Measurements from ENCODE around the gene NDOR1.

Gene NDOR1

GRCh38 chr9:137231372-137232039 is 26.0 kb downstream of the NDOR1 start:
- Histone ChIP-seq H3K27ac (ENCODE audit: low read depth, low read length) (no peak overlapping the region), H3K9ac (ENCODE audit: low read depth, low read length) (no peak overlapping the region), H3K4me1 (ENCODE audit: control insufficient read depth, insufficient read depth, low read length) (no peaks in the 10 kb centered on the region)

GRCh38 chr9:137232101-137232500 is 26.6 kb downstream of the NDOR1 start:
- no peak overlapping the region for H3K9ac ChIP-seq (ENCODE audit: low read depth, low read length)
- H3K4me1 ChIP-seq (ENCODE audit: control insufficient read depth, insufficient read depth, low read length) = no peaks in the 10 kb centered on the region
- H3K27me3 ChIP-seq (ENCODE audit: control insufficient read depth, insufficient read depth, low read length) = no peaks in the 10 kb centered on the region
- no peak overlapping the region for H3K27ac ChIP-seq (ENCODE audit: low read depth, low read length)
- no peaks in the 10 kb centered on the region for H3K9me3 ChIP-seq (ENCODE audit: control insufficient read depth, insufficient read depth, low read length)
- no peaks in the 10 kb centered on the region for H3K36me3 ChIP-seq (ENCODE audit: control insufficient read depth, insufficient read depth, low read length)
- no peak overlapping the region for H3K4me3 ChIP-seq (ENCODE audit: low read depth, low read length)

More at GRCh38 chr9:137231372-137232039, 26.0 kb downstream of the NDOR1 start:
- no peaks in the 10 kb centered on the region for H3K9me3 ChIP-seq (ENCODE audit: control insufficient read depth, insufficient read depth, low read length)
- no peak overlapping the region for H3K4me3 ChIP-seq (ENCODE audit: low read depth, low read length)
- H3K27me3 ChIP-seq (ENCODE audit: control insufficient read depth, insufficient read depth, low read length) = no peaks in the 10 kb centered on the region
- no peaks in the 10 kb centered on the region for H3K36me3 ChIP-seq (ENCODE audit: control insufficient read depth, insufficient read depth, low read length)

- H3K4me1 ChIP-seq (ENCODE audit: control insufficient read depth, insufficient read depth, low read length) = no peaks in the 10 kb centered on the region
- no peaks in the 10 kb centered on the region for H3K36me3 ChIP-seq (ENCODE audit: control insufficient read depth, insufficient read depth, low read length)
- no peaks in the 10 kb centered on the region for H3K27me3 ChIP-seq (ENCODE audit: control insufficient read depth, insufficient read depth, low read length)
- H3K27ac ChIP-seq (ENCODE audit: low read depth, low read length) = no peak overlapping the region
- H3K9me3 ChIP-seq (ENCODE audit: control insufficient read depth, insufficient read depth, low read length) = no peaks in the 10 kb centered on the region
- H3K9ac ChIP-seq (ENCODE audit: low read depth, low read length) = no peak overlapping the region
- H3K4me3 ChIP-seq (ENCODE audit: low read depth, low read length) = no peak overlapping the region
Observed at GRCh38 chr9:137232510-137232909, 27.0 kb downstream of the NDOR1 start.

DNA sequence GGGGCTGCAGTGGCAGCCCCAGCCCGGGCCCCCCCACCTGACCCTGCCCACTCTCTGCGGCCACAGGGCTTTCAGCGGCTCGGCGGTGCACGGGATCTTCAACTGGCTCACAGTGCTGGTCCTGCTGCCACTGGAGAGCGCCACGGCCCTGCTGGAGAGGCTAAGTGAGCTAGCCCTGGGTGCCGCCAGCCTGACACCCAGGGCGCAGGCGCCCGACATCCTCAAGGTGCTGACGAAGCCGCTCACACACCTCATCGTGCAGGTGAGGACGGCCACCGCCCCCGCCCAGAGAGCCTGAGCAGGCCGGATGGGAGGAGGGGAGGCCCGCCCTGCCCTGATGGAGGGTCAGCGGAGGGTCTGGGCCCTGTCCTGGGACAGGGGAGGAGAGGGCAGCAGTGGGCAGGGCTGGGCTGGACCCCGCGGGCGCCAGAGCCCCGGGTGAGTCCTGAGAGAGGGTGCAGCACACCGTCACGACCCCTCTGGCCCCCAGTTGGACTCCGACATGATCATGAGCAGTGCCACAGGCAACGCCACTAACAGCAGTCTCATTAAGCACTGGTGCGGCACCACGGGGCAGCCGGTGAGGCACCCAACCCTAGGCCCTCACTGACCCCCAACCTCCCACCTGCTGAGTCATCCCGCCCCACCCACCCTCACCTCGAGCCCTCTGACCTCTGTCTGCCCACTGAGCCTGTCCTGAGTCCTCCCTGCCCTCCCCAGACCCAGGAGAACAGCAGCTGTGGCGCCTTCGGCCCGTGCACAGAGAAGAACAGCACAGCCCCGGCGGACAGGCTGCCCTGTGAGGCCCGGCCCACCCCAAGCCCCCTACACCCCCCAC is 27.9 kb downstream of the NDOR1 start:
- Histone ChIP-seq H3K27me3 (ENCODE audit: control insufficient read depth, insufficient read depth, low read length) (no peaks in the 10 kb centered on the region), H3K4me1 (ENCODE audit: control insufficient read depth, insufficient read depth, low read length) (no peaks in the 10 kb centered on the region), H3K4me3 (ENCODE audit: low read depth, low read length) (no peak overlapping the region)

DNA sequence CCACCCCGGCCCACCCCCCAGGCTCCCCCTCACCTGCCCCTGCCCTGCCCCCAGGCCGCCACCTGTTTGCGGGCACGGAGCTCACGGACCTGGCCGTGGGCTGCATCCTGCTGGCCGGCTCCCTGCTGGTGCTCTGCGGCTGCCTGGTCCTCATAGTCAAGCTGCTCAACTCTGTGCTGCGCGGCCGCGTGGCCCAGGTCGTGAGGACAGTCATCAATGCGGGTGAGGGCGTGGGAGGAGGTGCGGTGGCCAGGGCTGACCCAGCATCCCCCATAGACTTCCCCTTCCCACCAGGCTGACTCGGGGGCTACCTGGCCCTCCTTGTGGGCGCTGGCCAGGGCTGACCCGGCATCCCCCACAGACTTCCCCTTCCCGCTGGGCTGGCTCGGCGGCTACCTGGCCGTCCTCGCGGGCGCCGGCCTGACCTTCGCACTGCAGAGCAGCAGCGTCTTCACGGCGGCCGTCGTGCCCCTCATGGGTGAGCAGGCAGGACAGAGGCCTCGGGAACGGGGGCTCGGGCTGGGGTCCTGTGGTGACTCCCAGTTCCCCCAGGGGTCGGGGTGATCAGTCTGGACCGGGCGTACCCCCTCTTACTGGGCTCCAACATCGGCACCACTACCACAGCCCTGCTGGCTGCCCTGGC is 28.7 kb downstream of the NDOR1 start:
- no peak overlapping the region for H3K9ac ChIP-seq (ENCODE audit: low read depth, low read length)
- no peak overlapping the region for H3K4me3 ChIP-seq (ENCODE audit: low read depth, low read length)

More for the DNA sequence above, 27.9 kb downstream of the NDOR1 start:
- H3K9ac ChIP-seq (ENCODE audit: low read depth, low read length) = no peak overlapping the region
- no peak overlapping the region for H3K27ac ChIP-seq (ENCODE audit: low read depth, low read length)
- no peaks in the 10 kb centered on the region for H3K9me3 ChIP-seq (ENCODE audit: control insufficient read depth, insufficient read depth, low read length)
- H3K36me3 ChIP-seq (ENCODE audit: control insufficient read depth, insufficient read depth, low read length) = no peaks in the 10 kb centered on the region

GRCh38 chr9:137234758-137235423 is 29.4 kb downstream of the NDOR1 start:
- no peaks in the 10 kb centered on the region for H3K27me3 ChIP-seq (ENCODE audit: control insufficient read depth, insufficient read depth, low read length)
- H3K9me3 ChIP-seq (ENCODE audit: control insufficient read depth, insufficient read depth, low read length) = no peaks in the 10 kb centered on the region
- no peak overlapping the region for H3K9ac ChIP-seq (ENCODE audit: low read depth, low read length)
- no peaks in the 10 kb centered on the region for H3K4me1 ChIP-seq (ENCODE audit: control insufficient read depth, insufficient read depth, low read length)
- H3K27ac ChIP-seq (ENCODE audit: low read depth, low read length) = no peak overlapping the region
- H3K36me3 ChIP-seq (ENCODE audit: control insufficient read depth, insufficient read depth, low read length) = no peaks in the 10 kb centered on the region
- H3K4me3 ChIP-seq (ENCODE audit: low read depth, low read length) = no peak overlapping the region

More for the DNA sequence above, 28.7 kb downstream of the NDOR1 start:
- no peaks in the 10 kb centered on the region for H3K4me1 ChIP-seq (ENCODE audit: control insufficient read depth, insufficient read depth, low read length)
- H3K27ac ChIP-seq (ENCODE audit: low read depth, low read length) = no peak overlapping the region
- H3K27me3 ChIP-seq (ENCODE audit: control insufficient read depth, insufficient read depth, low read length) = no peaks in the 10 kb centered on the region
- no peaks in the 10 kb centered on the region for H3K36me3 ChIP-seq (ENCODE audit: control insufficient read depth, insufficient read depth, low read length)
- no peaks in the 10 kb centered on the region for H3K9me3 ChIP-seq (ENCODE audit: control insufficient read depth, insufficient read depth, low read length)

DNA sequence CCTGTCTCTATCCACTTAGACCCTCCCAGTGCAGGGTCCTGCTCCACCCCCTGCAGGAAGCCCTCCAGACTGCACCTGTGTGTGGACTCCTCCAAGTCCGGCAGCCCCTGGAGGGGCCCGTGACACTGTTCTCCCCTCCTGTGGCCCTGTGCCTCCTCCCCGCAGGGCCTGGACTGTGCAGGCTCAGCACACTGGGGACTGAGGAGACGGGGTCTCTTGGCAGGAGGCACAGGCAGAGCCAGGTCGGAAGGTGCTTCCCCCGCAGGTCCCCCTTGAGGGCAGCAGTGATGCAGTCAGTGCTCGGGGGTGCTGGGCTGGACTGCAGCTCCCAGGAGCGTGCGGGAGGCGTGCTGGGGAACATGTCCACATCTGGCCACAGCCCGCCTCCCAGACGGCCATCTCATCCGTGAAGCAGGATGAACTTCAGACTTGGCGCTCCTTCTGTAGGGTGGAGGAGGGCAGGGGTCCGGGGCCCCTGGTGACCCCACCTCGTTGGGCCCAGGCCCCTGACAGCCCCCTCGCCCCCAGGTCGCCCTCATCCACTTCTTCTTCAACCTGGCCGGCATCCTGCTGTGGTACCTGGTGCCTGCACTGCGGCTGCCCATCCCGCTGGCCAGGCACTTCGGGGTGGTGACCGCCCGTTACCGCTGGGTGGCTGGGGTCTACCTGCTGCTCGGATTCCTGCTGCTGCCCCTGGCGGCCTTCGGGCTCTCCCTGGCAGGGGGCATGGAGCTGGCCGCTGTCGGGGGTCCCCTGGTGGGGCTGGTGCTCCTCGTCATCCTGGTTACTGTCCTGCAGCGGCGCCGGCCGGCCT is 30.1 kb downstream of the NDOR1 start:
- Histone ChIP-seq H3K4me3 (ENCODE audit: low read depth, low read length) (no peak overlapping the region), H3K9ac (ENCODE audit: low read depth, low read length) (no peak overlapping the region), H3K36me3 (ENCODE audit: control insufficient read depth, insufficient read depth, low read length) (no peaks in the 10 kb centered on the region), H3K27me3 (ENCODE audit: control insufficient read depth, insufficient read depth, low read length) (no peaks in the 10 kb centered on the region), H3K9me3 (ENCODE audit: control insufficient read depth, insufficient read depth, low read length) (no peaks in the 10 kb centered on the region), H3K4me1 (ENCODE audit: control insufficient read depth, insufficient read depth, low read length) (no peaks in the 10 kb centered on the region), H3K27ac (ENCODE audit: low read depth, low read length) (no peak overlapping the region)

- Histone ChIP-seq H3K4me1 (ENCODE audit: control insufficient read depth, insufficient read depth, low read length) (no peaks in the 10 kb centered on the region), H3K27me3 (ENCODE audit: control insufficient read depth, insufficient read depth, low read length) (no peaks in the 10 kb centered on the region), H3K9me3 (ENCODE audit: control insufficient read depth, insufficient read depth, low read length) (no peaks in the 10 kb centered on the region), H3K9ac (ENCODE audit: low read depth, low read length) (no peak overlapping the region), H3K4me3 (ENCODE audit: low read depth, low read length) (no peak overlapping the region), H3K36me3 (ENCODE audit: control insufficient read depth, insufficient read depth, low read length) (no peaks in the 10 kb centered on the region), H3K27ac (ENCODE audit: low read depth, low read length) (no peak overlapping the region)
Observed at GRCh38 chr9:137236238-137236935, 30.9 kb downstream of the NDOR1 start.

GRCh38 chr9:137236936-137237421 is 31.5 kb downstream of the NDOR1 start:
- no peak overlapping the region for H3K4me3 ChIP-seq (ENCODE audit: low read depth, low read length)
- no peaks in the 10 kb centered on the region for H3K9me3 ChIP-seq (ENCODE audit: control insufficient read depth, insufficient read depth, low read length)
- H3K4me1 ChIP-seq (ENCODE audit: control insufficient read depth, insufficient read depth, low read length) = peaks cover under 1% of the 10 kb centered on the region; the same call in 1 of the 2 replicates
- H3K27ac ChIP-seq (ENCODE audit: low read depth, low read length) = no peak overlapping the region
- peaks cover 2% of the 10 kb centered on the region; the same call in 1 of the 2 replicates for H3K36me3 ChIP-seq (ENCODE audit: control insufficient read depth, insufficient read depth, low read length)
- H3K27me3 ChIP-seq (ENCODE audit: control insufficient read depth, insufficient read depth, low read length) = no peaks in the 10 kb centered on the region
- no peak overlapping the region for H3K9ac ChIP-seq (ENCODE audit: low read depth, low read length)

Measured in HUES48 (cell line).